ENCODE results near the gene SCAI. TPM values are rescaled to one million over a fixed set of nuclear protein-coding genes. Genes with fewer than 3 reads are reported as not detected.

SCAI gene
- total and polyA plus RNA-seq, 2 of the 4 experiments (the other 2 are of a cell fraction): 3.6 to 14.5 TPM

Other genes with a start within 250 kb of the SCAI start
- 10.6 and 11.9 TPM in 2 replicates for gene GOLGA1, start 202.4 kb downstream of the SCAI start, total RNA-seq (2012; rRNA removed)
- gene GOLGA1, start 202.4 kb downstream of the SCAI start, polyA plus RNA-seq (2012; rRNA removed): 11.0 and 12.7 TPM in 2 replicates
- gene PPP6C, start 46.3 kb upstream of the SCAI start, total RNA-seq (2012; rRNA removed): 15.4 and 27.5 TPM in 2 replicates
- gene PPP6C, start 46.3 kb upstream of the SCAI start, polyA plus RNA-seq (2012; rRNA removed): 12.9 and 14.5 TPM in 2 replicates
- gene RABEPK, start 57.0 kb upstream of the SCAI start, total RNA-seq (2012; rRNA removed): 49.7 and 59.7 TPM in 2 replicates
- gene RABEPK, start 57.0 kb upstream of the SCAI start, polyA plus RNA-seq (2012; rRNA removed): 43.9 and 44.6 TPM in 2 replicates
- 118 and 147 TPM in 2 replicates for gene HSPA5, start 97.8 kb upstream of the SCAI start, total RNA-seq (2012; rRNA removed)
- 391 and 419 TPM in 2 replicates for gene HSPA5, start 97.8 kb upstream of the SCAI start, polyA plus RNA-seq (2012; rRNA removed)
- gene GAPVD1, start 118.3 kb upstream of the SCAI start, total RNA-seq (2012; rRNA removed): 40.3 and 50.9 TPM in 2 replicates
- 12.2 and 13.8 TPM in 2 replicates for gene GAPVD1, start 118.3 kb upstream of the SCAI start, polyA plus RNA-seq (2012; rRNA removed)